Measurements from ENCODE around the gene CSK.

- TF ChIP-seq CTCF (IDR thresholded peaks at IDR 0.05) (no peak), POLR2AphosphoS5 (IDR thresholded peaks at IDR 0.05) (no peak)
Observed at GRCh38 chr15:74783808-74784175, 1.9 kb downstream of the CSK start.
